ENCODE measurements around the gene DAPP1.
"Not testable (repeated sequence)": the region's sequence is repeated elsewhere in the genome, so short reads cannot be mapped to it uniquely, and the experiment has no call there.

Gene DAPP1

DNA sequence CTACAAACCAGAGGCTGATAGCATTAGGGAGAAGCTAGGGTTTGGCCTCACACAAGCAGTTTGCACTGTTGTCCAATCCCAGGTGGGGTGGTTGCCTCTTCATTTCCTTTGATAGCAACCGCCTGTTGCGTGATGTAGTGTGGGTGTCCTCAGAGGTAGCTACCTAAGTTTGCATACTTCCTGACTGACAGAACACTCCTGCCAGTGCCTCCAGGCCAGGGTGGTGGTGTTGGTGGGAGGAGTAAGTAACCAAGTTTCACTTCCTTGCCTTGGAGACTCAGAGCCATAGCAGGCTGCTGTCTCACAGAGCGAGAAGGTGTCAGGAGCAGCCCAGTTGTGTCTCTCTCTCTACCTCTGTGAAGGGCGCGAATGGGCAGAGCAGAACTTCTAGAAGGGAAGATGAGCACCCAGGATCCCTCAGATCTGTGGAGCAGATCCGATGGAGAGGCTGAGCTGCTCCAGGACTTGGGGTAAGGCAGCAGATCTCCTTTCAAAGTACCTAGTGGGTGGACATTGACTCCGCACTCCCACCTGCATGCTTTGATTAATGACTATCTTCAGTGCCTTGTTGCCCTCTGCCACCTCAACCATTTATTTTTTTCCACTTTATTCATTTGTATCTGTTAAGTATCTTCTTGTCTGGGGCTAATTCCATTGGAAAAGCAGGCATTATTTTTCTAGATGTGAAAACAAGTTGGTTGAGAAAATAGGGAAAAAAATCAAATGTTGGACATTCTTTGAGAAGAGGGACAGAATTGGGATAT lies at the start of gene DAPP1:
Gene DAPP1 (plus strand): TSS at position 283 of the 764 bp plus-strand sequence. CDS start 87 bp downstream, at position 370.
- DNase-seq (ENCODE audit: low spot score): no peak

DNA sequence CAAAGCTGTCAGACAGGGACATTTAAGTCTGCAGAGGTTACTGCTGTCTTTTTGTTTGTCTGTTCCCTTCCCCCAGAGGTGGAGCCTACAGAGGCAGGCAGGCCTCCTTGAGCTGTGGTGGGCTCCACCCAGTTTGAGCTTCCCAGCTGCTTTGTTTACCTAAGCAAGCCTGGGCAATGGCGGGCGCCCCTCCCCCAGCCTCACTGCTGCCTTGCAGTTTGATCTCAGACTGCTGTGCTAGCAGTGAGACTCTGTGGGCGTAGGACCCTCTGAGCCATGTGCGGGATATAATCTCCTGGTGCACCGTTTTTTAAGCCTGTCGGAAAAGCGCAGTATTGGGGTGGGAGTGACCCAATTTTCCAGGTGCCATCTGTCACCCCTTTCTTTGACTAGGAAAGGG lies 45.8 kb upstream of the DAPP1 start:
- not testable (repeated sequence) for DNase-seq (ENCODE audit: low spot score)

- DNase-seq (ENCODE audit: low spot score): no peak
Observed at GRCh38 chr4:99783940-99784339, 32.7 kb upstream of the DAPP1 start.

GRCh38 chr4:99784842-99785241 lies 31.8 kb upstream of the DAPP1 start:
- no peak for DNase-seq (ENCODE audit: low spot score)

GRCh38 chr4:99790796-99791617 lies 25.6 kb upstream of the DAPP1 start:
- DNase-seq (ENCODE audit: low spot score): no peak

- no peak for DNase-seq (ENCODE audit: low spot score)
Observed at GRCh38 chr4:99800332-99801004, 16.2 kb upstream of the DAPP1 start.

- DNase-seq (ENCODE audit: low spot score): no peak
Observed at GRCh38 chr4:99801005-99801699, 15.5 kb upstream of the DAPP1 start.

DNA sequence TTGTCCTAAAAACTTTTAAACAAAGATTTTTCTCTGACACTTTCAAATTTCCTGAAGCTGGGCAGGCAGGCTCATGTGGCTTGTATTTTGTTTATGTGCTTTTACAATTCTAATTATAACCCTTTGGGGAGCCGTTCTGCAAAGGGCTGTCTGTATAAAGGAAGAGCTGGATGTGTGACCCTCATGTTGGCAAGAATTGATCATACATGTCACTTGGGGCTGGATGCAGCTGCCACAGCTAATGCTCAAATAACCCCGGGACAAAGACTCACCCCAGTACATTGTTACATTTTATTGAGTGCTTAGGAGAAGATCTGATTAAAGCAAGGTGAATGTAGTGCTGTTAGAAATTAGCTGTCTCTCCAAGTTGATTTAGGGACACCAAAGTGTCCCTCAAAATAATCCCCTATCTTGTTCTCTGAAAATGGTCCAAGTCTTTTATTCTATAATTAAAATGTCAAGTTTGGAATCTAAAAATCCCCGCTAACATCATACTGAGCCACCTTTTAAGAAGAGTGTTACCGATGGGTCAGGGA lies 13.0 kb upstream of the DAPP1 start:
- DNase-seq (ENCODE audit: low spot score): no peak

- no peak for DNase-seq (ENCODE audit: low spot score)
Observed at GRCh38 chr4:99806545-99806944, 10.1 kb upstream of the DAPP1 start.

- no peak for DNase-seq (ENCODE audit: low spot score)
Observed at GRCh38 chr4:99807666-99808065, 9.0 kb upstream of the DAPP1 start.

- DNase-seq (ENCODE audit: low spot score): peak; percentile 54
Observed at GRCh38 chr4:99808260-99808857, 8.3 kb upstream of the DAPP1 start.

GRCh38 chr4:99809326-99809725 lies 7.3 kb upstream of the DAPP1 start:
- DNase-seq (ENCODE audit: low spot score): no peak

DNA sequence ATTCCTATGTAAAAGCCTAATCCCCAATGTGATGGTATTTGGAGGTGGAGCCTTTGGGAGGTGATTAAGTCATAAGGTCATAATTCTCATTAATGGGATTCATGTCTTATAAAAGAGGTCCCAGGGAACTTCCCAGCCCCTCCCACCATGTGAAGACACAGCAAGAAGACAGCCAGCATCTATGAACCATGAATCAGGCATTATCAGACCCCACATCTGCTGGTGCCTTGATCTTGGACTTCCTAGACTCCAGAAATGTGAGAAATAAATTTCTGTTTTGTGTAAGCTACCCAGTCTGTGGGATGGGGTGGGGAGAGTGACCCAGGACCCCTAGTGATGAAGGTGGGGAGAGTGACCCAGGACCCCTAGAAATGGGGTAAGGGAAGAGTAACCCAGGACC lies 6.1 kb upstream of the DAPP1 start:
- DNase-seq (ENCODE audit: low spot score): no peak

DNA sequence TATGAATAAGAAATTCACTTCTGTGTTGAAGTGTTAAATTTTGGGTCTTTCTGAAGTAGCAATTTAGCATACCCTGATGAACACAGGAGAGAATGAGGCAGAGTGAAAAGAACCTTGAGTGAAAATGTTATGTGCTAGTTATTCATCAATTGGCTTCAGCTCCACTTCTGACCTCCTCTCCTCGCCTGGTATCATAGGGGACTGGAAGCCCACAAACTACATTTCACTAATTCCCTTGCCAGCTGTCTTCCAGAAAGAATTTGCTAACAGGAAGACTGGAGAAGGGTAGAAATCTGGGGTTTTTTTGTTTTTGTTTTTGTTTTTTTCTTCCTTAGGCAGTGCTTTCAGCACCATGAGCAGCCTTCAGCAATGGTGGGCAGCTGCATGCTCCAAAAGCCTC lies 5.5 kb upstream of the DAPP1 start:
- no peak for DNase-seq (ENCODE audit: low spot score)

DNA sequence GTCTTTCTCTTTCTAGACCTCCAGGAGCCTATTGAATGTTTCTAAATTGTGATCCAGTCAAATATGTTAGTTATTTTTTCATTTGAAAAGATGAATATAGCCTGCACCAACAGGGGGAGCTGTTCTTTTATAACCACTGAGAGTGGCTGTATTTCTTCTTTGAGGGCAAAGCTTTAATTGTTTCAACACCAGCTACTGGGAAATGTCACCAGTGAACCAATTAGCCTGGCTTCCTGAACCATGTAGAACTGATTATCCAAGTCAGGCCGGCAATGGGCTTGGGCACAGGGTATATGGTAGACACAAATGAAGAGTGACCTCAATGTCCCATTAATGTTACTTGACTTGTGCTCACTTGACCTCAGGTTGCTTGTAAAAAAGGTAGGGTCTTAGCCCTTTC lies 4.8 kb upstream of the DAPP1 start:
- peak; percentile 15 for DNase-seq (ENCODE audit: low spot score)

GRCh38 chr4:99815597-99816011 lies 1.0 kb upstream of the DAPP1 start:
- no peak for DNase-seq (ENCODE audit: low spot score)

DNA sequence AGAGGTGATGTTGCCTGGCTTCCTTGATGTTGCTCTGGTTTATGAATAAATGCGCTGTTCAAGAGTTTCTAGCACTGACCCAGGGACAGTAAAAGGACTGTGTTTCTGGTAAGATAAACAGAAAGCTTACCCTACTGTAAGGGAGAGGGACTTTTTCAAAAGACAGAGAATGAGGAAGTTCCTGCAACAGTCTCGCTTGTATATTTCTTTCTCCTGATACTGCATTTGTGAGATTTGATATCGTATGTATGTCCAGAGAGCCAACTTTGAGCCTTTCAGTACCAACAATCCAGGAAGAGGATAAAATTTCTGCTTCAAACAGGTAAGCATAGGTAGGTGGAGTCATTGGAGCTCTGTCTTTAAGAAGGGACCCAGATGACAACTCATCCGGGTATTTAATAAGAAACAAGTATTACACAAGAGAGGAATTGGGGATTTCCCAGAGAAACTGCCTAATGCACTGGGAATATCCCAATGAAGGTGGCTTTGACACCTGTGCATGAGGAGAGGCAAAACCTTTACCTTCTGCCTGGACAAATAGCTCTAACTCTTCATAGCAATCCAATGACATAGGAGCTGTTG lies 773 bp downstream of the DAPP1 start:
- DNase-seq (ENCODE audit: low spot score): no peak

DNA sequence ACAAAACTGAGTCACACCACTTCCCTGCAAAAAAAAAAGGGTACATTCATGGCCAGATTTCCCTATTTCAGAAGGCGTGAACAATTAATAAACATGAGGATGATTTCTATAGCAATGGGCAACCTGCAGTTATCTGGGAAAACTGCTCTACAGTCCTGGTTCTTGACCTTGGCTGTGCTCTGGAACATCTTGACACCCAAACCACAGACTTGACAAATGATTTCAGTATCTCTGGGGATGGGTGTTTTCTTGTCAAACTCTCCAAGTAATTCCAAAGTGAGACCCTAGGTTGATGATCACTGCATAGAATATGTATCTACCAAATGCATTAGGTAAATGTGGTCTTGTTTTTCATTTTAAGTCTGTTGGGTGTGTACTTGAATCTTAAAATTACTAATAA lies 2.0 kb downstream of the DAPP1 start:
- no peak for DNase-seq (ENCODE audit: low spot score)

DNA sequence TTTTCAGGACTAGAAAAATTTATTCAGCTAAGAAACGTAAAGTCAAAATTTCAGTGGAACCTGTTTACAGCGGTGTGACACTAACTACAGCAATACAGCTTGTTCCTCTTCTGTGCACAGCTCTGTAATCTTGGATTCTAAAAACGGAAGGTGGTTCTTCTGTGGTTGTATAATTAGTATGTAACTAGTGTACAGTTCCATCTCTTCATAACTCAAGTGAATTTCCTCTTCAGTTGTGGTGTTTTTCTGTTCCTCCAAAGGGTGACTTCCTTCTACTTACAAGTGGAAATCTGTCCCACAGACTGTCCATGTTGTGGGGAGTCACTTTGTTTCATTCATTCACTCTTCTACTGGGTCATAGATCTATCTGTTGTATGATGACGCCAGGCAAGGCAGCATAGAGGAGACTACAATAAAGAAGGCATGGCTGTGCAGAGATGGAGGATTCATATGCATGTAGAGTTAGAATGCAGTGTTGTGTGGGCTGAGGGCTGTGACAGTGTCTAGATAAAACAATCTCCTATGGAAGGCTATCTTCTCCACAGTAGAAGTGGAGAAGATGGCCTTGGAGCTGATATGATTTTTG lies 5.4 kb downstream of the DAPP1 start:
- DNase-seq (ENCODE audit: low spot score): no peak

DNA sequence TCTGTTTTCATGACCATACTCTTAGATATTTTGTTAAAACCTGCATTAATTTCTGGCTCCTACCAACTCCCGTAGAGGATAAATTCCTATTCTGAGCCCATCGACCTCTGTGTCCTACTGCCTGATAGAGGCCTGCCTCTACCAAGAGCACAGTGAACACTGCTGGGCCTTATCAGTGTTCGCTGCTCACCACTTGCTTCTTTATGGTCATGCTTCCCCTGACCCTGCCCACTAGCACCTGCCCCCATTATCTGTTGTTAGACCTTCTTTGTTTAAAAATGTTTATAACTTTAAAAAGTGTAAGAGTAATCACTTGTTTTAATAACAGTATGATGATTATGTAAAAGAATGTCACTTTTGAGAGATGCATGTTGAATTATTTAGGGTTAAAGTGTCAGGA lies 6.1 kb downstream of the DAPP1 start:
- no peak for DNase-seq (ENCODE audit: low spot score)

Measured in AG08396 (cell line).